ENCODE measurements around the gene COL4A1.

DNA sequence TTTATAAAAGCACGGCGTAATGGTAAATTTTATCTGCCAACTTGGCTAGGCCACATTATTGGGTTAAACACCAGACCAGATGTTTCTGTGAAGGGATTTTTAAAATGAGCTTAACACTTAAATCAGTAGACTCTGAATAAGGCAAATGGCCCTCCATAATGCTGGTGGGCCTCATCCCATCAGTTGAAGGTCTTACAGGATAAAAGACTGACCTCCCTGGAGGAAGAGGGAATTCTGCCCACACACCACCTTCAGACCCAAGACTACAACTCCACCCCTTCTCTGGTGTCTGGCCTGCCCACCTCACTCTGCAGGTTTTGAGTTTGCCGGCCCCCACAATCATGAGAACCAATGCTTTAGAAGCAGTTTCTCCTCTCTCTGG, 96.4 kb downstream of the COL4A1 start:
- no peak for TF ChIP-seq GATA2 (IDR thresholded peaks at IDR 0.05; ENCODE audit: low read depth, low read length)
- TF ChIP-seq GATA3 (IDR thresholded peaks at IDR 0.05; ENCODE audit: low read depth, low read length), result no peak

Data from SH-SY5Y (cell line).